Activated CD8-positive, alpha-beta memory T cell treated with anti-CD3 and anti-CD28 coated beads, Interleukin-2, amount 50 U/mL, for 24 hours (primary cell): ENCODE results near the gene GPC4.
"Not testable (repeated sequence)": the region's sequence is repeated elsewhere in the genome, so short reads cannot be mapped to it uniquely, and the experiment has no call there.

ENCODE experiments used
- DNase-seq: peaks from one replicate; pipeline ENCODE4 v3.0.0-alpha.2; 2020; ENCODE audit errors: extremely low read depth

GPC4 gene

DNA sequence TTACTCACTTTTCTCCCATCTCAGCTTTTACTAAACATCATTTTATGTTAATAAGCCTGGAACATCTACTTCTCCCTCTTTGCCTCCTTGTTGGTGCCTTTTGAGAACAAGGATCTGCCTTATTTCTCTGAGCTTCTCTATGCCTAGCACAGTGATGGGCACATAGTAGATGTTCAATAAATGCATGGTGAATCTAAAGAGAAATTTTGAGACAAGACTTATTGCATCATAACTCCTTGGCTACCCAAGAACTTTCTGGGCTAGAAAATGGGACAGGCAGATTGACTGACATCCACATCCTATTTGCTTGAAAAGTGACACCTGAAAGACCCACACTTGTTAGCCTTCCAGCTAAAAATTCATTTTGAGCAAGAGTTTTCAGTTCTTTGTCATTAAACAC lies 109.9 kb downstream of the GPC4 start:
- no peak for DNase-seq

- DNase-seq: no peak
Observed at GRCh38 chrX:133302775-133303445, 112.4 kb downstream of the GPC4 start.

DNA sequence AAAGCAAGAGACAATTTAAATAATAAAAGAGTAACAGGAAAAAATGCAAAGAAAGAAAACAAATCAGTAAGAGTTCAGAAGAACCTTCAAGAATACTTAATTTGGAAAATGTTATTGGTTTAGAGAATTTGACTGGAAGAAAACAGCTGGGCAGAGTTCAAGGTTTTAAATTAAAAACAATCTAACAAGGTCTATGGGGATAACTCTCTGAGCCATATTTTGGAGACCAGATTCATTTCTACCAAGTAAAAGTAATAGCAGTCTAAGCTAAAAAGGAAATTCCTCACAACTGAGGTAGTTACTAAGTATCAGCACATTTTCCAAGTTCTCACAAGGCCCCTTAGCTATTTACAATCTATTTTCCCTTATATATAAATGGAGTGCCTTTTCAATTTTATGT lies 114.7 kb downstream of the GPC4 start:
- DNase-seq: no peak

DNA sequence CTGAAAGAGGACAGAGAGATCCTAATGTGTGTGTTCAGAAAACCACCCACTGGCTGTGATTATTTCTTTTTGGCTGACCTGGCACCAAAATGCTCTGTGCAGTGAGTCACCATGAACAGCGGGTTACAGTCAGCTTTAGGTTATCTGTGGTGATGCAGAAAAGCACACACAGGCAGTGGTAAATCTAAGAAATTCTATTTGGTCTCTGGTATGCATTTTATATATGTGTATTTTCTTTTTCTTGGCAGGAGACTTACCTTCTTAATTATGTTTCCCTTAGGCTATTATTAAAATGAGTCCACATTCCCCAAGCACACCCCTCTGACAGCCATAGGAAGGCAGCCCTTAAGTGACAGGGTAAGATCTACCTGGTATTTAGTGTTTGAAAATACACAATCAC lies 118.0 kb downstream of the GPC4 start:
- DNase-seq: no peak

GRCh38 chrX:133294126-133294525 lies 121.2 kb downstream of the GPC4 start:
- DNase-seq: no peak

DNA sequence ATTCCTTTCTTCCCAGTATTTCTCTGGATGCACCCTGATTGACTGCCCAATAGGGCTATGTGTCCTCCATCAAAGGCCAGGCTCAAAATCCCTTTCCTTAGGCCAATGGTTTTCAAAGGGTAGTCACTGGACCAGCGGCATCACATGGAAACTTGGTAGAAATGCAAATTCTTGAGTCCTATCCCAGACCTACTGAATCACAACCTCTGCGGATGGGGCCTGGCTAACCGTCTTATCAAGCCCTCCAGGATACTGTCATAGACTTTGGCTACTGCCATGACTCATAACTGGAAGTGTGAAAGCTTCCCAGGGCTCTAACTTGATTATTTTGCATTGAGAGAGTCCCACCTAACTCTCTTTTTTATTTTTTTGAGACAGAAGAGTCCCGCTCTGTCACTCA lies 125.2 kb downstream of the GPC4 start:
- DNase-seq: no peak

- no peak for DNase-seq
Observed at GRCh38 chrX:133287860-133288259, 127.4 kb downstream of the GPC4 start.

GRCh38 chrX:133285341-133285740 lies 129.9 kb downstream of the GPC4 start:
- DNase-seq: no peak

DNA sequence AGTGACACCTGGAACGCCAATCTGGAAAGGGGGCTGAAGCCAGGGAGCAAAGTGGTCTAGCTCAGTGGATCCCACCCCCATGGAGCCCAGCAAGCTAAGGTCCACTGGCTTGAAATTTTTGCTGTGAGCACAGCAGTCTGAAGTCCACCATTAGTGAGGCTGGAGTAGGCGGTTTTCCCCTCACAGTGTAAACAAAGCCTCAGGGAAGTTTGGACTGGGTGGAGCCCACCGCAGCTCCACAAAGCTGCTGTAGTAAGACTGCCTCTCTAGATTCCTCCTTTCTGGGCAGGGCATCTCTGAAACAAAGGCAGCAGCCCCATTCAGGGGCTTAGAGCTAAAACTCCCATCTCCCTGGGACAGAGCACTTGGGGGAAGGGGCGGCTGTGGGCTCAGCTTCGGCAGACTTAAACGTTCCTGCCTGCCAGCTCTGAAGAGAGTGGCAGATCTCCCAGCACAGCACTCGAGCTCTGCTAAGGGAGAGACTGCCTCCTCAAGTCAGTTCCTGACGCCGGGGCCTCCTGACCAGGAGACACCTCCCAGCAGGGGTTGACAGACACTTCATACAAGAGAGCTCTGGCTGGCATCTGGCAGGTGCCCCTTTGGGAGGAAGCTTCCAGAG lies 136.1 kb downstream of the GPC4 start:
- not testable (repeated sequence) for DNase-seq

- no peak for DNase-seq
Observed at GRCh38 chrX:133273180-133273579, 142.1 kb downstream of the GPC4 start.

DNA sequence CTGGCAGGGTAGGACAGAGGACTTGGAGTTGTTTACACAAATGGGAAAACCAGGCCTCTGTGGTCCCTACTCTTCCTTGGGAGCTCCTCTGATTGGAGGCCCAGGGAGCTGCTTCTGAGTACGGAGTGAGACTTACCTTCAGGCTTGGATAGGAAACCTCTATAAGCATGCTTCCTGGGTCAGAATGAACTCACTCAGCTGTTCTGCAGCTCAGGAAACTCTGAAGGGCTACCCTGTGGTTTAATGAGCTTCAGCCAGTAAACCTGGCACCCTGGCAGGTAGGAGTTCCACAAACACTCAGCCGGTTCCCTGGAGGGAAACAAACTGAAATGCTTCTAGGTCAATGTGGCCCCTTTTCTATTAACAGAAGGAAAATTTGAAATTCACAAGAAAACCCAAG lies 146.1 kb downstream of the GPC4 start:
- DNase-seq: no peak

- no peak for DNase-seq
Observed at GRCh38 chrX:133267621-133268020, 147.7 kb downstream of the GPC4 start.

DNA sequence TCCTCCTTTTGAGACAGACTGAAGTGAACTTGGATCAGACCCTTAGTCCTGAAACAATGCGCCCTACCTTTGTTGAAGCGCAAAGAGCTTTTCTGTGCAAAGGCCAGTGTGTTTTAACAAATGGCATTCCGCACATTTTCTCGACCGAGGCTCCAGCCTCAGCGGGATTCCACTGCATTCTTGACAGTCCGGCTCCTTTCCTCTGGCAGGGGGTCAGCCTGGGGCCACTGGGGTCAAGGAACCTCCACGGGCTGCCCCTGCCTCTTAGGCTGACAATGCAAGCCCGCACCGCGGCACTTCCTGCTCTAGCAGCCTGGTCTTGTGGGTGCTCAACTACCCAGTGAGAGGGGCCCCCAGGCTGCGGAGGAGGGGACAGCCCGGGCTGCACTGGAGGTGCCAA lies 150.0 kb downstream of the GPC4 start:
- no peak for DNase-seq

DNA sequence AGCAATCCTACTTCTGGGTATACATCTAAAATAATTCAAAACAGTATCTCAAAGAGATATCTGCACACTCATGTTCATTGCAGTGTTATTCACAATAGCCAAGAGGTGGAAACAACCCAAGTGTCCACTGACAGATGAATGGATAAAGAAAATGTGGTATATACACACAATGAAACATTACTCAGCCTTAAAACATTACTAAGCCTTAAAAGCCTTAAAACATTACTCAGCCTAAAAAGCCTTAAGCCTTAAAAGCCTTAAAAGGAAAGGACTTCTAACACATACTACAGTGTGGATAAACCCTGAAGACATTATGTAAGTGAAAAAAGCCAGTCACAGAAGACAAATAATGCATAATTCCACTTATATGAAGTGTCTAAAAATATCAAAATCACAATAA lies 156.8 kb downstream of the GPC4 start:
- no peak for DNase-seq

DNA sequence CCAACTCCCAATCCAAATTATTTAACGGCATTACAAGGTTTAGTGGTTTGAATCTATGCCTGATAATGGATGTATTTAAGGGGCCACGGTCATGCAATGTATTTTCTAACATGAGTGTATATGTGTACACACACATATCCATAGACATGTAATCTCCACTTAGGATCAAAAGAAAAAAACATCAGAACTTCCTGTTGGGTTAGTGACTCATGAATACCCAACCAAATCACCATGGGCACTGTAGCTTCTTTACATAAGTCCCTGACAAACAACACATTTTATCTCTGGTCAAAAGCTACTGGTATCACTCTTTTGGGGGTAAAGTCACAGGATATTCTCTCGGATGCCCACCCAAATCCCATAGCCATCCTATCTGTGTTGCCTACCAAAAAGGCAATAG lies 160.6 kb downstream of the GPC4 start:
- DNase-seq: no peak

GRCh38 chrX:133251204-133251603 lies 164.1 kb downstream of the GPC4 start:
- no peak for DNase-seq

GRCh38 chrX:133250184-133251100 lies 164.8 kb downstream of the GPC4 start:
- DNase-seq: no peak
